Loucy (cell line): Measurements from ENCODE around the gene SPNS3.

Experiments used
- H2AFZ ChIP-seq: fragments of 200-600 bp; sonication (generic); 2 replicates; pipeline ENCODE4 v1.6.0; 2016; ENCODE audit warnings: antibody characterized with exemption, mild to moderate bottlenecking, low read length, moderate library complexity
- H3F3A ChIP-seq: fragments of 200-600 bp; 2 replicates; pipeline ENCODE4 v1.6.0; 2016; ENCODE audit warnings: antibody characterized with exemption, low read depth, mild to moderate bottlenecking
- H3K27me3 ChIP-seq: fragments of 200-600 bp; sonication (generic); 2 replicates; pipeline ENCODE4 v1.6.1; 2014; ENCODE audit warnings: low read length, mild to moderate bottlenecking; ENCODE audit not compliant: insufficient read depth, poor library complexity, severe bottlenecking
- H3K36me3 ChIP-seq: fragments of 200-600 bp; sonication (generic); 2 replicates; pipeline ENCODE4 v1.6.1; 2016; ENCODE audit warnings: low read length; ENCODE audit not compliant: insufficient read depth
- H3K4me1 ChIP-seq: fragments of 200-600 bp; sonication (generic); 2 replicates; pipeline ENCODE4 v1.5.1; 2014; ENCODE audit warnings: low read length, mild to moderate bottlenecking; ENCODE audit not compliant: insufficient read depth, poor library complexity, severe bottlenecking
- H3K4me2 ChIP-seq: fragments of 200-600 bp; sonication (generic); 2 replicates; pipeline ENCODE4 v1.6.0; 2014; ENCODE audit warnings: antibody characterized with exemption, low read length, low read depth, mild to moderate bottlenecking; ENCODE audit not compliant: poor library complexity, severe bottlenecking
- H3K4me3 ChIP-seq: fragments of 200-600 bp; sonication (generic); 2 replicates; pipeline ENCODE4 v1.5.1; 2014; ENCODE audit warnings: low read length, mild to moderate bottlenecking, mixed read lengths; ENCODE audit not compliant: poor library complexity, severe bottlenecking
- H3K79me2 ChIP-seq: fragments of 200-600 bp; sonication (generic); 2 replicates; pipeline ENCODE4 v1.6.1; 2014; ENCODE audit warnings: low read length; ENCODE audit not compliant: insufficient read depth
- H3K9ac ChIP-seq: fragments of 200-600 bp; sonication (generic); 2 replicates; pipeline ENCODE4 v1.6.0; 2014; ENCODE audit warnings: mild to moderate bottlenecking, low read depth, low read length, moderate library complexity; ENCODE audit not compliant: poor library complexity, severe bottlenecking
- H3K9me2 ChIP-seq: fragments of 200-600 bp; sonication (generic); replicated peaks from 2 replicates; pipeline ENCODE4 v1.6.1; 2016; ENCODE audit warnings: low read depth, low read length, mixed read lengths
- H3K9me3 ChIP-seq: fragments of 200-600 bp; sonication (generic); 2 replicates; pipeline ENCODE4 v1.6.1; 2014; ENCODE audit warnings: mild to moderate bottlenecking, antibody characterized with exemption, low read length, low read depth; ENCODE audit not compliant: insufficient read depth
- H4K20me1 ChIP-seq: fragments of 200-600 bp; sonication (generic); 2 replicates; pipeline ENCODE4 v1.6.0; 2014; ENCODE audit warnings: antibody characterized with exemption, low read length, mild to moderate bottlenecking; ENCODE audit not compliant: insufficient read depth, poor library complexity, severe bottlenecking
- EZH2phosphoT487 ChIP-seq: fragments of 200-600 bp; IDR thresholded peaks from 2 replicates; pipeline ENCODE4 v1.6.1; 2018; ENCODE audit warnings: antibody characterized with exemption, mild to moderate bottlenecking, moderate library complexity, borderline replicate concordance
- TF ChIP-seq, protein P1 (sequence below): fragments of 200-600 bp; sonication (generic); conservative IDR thresholded peaks from 2 replicates; pipeline ENCODE4 v1.5.1; 2014; ENCODE audit warnings: mild to moderate bottlenecking, antibody characterized with exemption, low read length

SPNS3 gene

DNA sequence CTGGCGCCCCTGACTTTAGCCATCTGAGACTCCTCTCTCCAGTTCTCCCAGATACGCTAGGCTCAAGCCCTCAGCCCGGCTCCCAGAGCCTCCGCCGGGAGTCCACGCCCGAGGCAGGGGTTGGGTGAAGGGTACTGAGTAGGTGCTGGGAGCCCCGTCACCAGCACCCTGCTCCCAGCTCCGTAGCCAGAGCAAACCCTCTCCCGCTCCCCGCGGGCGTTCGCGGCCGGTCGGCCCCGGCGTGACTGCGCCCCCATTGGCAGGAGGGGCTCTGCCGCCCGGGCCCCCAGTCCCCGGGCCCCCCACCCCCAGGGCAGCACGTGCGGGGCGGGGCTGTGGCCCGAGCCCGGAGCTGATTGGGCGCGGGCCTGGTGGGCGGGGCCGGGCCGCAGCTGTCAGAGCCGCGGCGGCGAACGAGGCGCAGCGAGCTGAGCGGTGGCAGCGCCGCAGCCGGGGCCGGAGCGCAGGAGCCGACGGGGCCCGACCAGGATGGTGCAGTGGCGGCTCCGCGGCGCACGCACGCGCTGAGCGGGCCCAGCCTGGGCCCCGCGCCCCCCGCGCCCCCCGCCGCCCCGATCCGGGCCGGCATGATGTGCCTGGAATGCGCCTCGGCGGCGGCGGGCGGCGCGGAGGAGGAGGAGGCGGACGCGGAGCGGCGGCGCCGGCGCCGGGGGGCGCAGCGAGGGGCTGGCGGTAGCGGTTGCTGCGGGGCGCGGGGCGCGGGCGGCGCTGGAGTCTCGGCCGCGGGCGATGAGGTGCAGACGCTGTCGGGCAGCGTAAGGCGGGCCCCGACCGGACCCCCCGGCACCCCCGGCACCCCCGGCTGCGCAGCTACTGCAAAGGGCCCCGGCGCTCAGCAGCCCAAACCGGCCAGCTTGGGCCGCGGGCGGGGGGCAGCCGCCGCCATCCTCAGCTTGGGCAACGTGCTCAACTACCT is 65.0 kb downstream of the SPNS3 start, which contains the start of gene SPNS2:
TSS of gene SPNS2 (plus strand) at position 421 of the 937 bp plus-strand sequence. CDS start at position 588, 167 bp downstream.
- TF ChIP-seq, protein P1, sequence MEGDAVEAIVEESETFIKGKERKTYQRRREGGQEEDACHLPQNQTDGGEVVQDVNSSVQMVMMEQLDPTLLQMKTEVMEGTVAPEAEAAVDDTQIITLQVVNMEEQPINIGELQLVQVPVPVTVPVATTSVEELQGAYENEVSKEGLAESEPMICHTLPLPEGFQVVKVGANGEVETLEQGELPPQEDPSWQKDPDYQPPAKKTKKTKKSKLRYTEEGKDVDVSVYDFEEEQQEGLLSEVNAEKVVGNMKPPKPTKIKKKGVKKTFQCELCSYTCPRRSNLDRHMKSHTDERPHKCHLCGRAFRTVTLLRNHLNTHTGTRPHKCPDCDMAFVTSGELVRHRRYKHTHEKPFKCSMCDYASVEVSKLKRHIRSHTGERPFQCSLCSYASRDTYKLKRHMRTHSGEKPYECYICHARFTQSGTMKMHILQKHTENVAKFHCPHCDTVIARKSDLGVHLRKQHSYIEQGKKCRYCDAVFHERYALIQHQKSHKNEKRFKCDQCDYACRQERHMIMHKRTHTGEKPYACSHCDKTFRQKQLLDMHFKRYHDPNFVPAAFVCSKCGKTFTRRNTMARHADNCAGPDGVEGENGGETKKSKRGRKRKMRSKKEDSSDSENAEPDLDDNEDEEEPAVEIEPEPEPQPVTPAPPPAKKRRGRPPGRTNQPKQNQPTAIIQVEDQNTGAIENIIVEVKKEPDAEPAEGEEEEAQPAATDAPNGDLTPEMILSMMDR = no peak; the same call in 1 of the 2 replicates
- Histone ChIP-seq H3K9ac (peak within 1 kb of the TSS; percentile 79), H3K9me2 (no peaks in the 10 kb centered on the region), H3K4me1 (peaks cover 40% of the 10 kb centered on the region), H3K9me3 (no peaks in the 10 kb centered on the region), H3F3A (peaks cover 4% of the 10 kb centered on the region), H2AFZ (peak within 1 kb of the TSS; percentile 83), H3K79me2 (peaks cover 39% of the 10 kb centered on the region), H4K20me1 (no peaks in the 10 kb centered on the region), H3K36me3 (no peaks in the 10 kb centered on the region), H3K4me2 (peak within 1 kb of the TSS; percentile 95), H3K4me3 (peak within 1 kb of the TSS; percentile 77), H3K27me3 (no peaks in the 10 kb centered on the region)

DNA sequence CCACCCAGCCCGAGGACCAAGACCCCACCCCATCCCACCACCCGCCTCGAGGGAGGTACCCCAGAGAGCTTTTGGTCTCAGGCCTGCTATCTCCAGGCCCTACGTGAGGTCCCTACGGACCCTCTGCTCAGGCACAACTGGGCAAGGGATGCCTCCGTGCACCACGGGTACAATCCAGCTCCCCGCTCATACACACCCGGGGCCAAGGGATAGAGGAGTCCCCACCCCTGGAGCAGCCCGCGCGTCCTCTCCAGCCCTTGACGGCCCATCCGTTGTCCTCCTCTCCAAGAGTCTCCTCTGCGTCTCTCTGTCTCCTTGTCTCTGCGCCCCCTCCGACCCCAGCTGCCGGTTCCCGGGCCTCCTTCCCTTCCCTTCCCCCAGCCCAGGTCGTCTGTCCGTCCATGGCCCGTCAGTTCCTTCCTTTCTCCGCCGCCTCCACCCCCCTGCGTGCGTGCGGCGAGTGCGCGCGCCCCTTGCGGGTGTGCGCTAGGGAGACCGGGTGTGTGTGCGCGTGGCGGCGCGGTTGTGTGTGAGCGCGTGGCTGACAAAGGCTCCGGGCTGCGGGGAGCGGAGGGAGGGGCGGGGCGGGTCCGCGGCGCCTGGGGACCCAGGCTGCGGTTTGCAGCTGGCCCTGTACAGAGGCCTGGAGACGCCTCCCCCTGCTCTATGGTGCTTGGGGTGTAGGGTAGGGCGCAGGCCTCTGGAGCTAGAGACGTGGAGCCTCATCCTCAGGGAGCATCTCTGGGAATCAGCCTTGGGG is 65.9 kb downstream of the SPNS3 start:
- H3F3A ChIP-seq = peaks cover 4% of the 10 kb centered on the region
- no peaks in the 10 kb centered on the region for H3K9me3 ChIP-seq
- peaks cover 47% of the 10 kb centered on the region for H3K79me2 ChIP-seq
- H3K4me1 ChIP-seq = peaks cover 48% of the 10 kb centered on the region
- H3K4me3 ChIP-seq = peak overlapping the region; percentile 77
- H4K20me1 ChIP-seq = no peaks in the 10 kb centered on the region
- peak overlapping the region; percentile 79 for H3K9ac ChIP-seq
- H3K27me3 ChIP-seq = no peaks in the 10 kb centered on the region
- peak overlapping the region; percentile 83 for H2AFZ ChIP-seq
- H3K9me2 ChIP-seq = no peaks in the 10 kb centered on the region
- H3K4me2 ChIP-seq = peak overlapping the region; percentile 95
- H3K36me3 ChIP-seq = no peaks in the 10 kb centered on the region
- TF ChIP-seq, protein P1 = no peak
- TF ChIP-seq EZH2phosphoT487 = no peak

DNA sequence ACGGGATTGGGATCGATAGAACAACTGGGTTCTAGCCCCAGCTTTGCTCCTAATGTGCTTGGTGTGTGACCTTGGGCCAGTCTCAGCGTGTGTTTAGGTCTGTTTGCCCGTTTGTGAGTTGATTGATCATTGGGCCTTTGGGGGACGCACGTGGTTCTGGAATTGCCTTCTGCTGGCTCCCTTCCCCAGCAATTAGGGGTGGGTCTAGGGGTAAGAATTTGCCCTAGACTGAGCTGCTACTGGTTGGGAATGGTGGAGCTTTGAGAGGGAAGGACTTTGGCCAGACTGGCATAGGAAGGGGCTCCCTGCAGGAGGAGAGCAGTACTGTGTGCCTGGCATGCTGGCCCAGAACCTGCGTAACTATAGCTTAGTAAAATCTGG is 66.4 kb downstream of the SPNS3 start:
- H3F3A ChIP-seq = peaks cover 4% of the 10 kb centered on the region
- H3K36me3 ChIP-seq = no peaks in the 10 kb centered on the region
- peaks cover 54% of the 10 kb centered on the region for H3K4me1 ChIP-seq
- no peaks in the 10 kb centered on the region for H3K9me3 ChIP-seq
- no peaks in the 10 kb centered on the region for H3K9me2 ChIP-seq
- peaks cover 53% of the 10 kb centered on the region for H3K79me2 ChIP-seq
- H4K20me1 ChIP-seq = no peaks in the 10 kb centered on the region
- TF ChIP-seq, protein P1 = 0 out of 2 replicates have a peak, but pooled peaks have one; percentile 10
- no peak for TF ChIP-seq EZH2phosphoT487
- H3K4me3 ChIP-seq = peak overlapping the region; percentile 77
- H3K27me3 ChIP-seq = no peaks in the 10 kb centered on the region
- H2AFZ ChIP-seq = peak overlapping the region; percentile 83; the same call in 1 of the 2 replicates
- H3K9ac ChIP-seq = peak overlapping the region; percentile 79
- peak overlapping the region; percentile 95 for H3K4me2 ChIP-seq
